Esophagus muscularis mucosa (tissue), 4 donors: ENCODE measurements around the gene TMEM72.

ENCODE experiments used
- CTCF ChIP-seq, 3 experiments: fragments of 200-600 bp in 2 of 3; fragments of 450-650 bp in 1 of 3; sonication (generic) in 2 of 3; IDR thresholded peaks; one replicate each; pipeline ENCODE4 v1.5.1; 2017 to 2019; ENCODE audit warnings: antibody characterized with exemption in 3 of 3, mild to moderate bottlenecking in 2 of 3, moderate library complexity in 1 of 3
- EP300 ChIP-seq: sonication (generic); formaldehyde crosslinking; IDR thresholded peaks from one replicate; pipeline ENCODE4 v1.6.1; 2017; ENCODE audit warnings: antibody characterized with exemption
- POLR2A ChIP-seq: fragments of 450-650 bp; IDR thresholded peaks from one replicate; pipeline ENCODE4 v1.6.1; 2017; ENCODE audit warnings: antibody characterized with exemption, moderate library complexity, mild to moderate bottlenecking, low read depth
- POLR2AphosphoS5 ChIP-seq, 2 donors: sonication (generic); formaldehyde crosslinking; IDR thresholded peaks; one replicate each; pipeline ENCODE4 v1.6.1; 2017; ENCODE audit warnings: antibody characterized with exemption in 2 of 2

- TF ChIP-seq CTCF (IDR thresholded peaks at IDR 0.05) (no peak), POLR2A (no peak), POLR2AphosphoS5 (IDR thresholded peaks at IDR 0.05) (no peak), EP300 (no peak)
Observed at GRCh38 chr10:44986179-44986578, 75.0 kb downstream of the TMEM72 start.
